ENCODE data around the gene KCTD13. TPM values are rescaled to one million over a fixed set of nuclear protein-coding genes. Genes with fewer than 3 reads are reported as not detected.

KCTD13 gene
- total and polyA plus RNA-seq, 8 donors, result 7.7 to 20.5 (median 9.3) TPM

DNA sequence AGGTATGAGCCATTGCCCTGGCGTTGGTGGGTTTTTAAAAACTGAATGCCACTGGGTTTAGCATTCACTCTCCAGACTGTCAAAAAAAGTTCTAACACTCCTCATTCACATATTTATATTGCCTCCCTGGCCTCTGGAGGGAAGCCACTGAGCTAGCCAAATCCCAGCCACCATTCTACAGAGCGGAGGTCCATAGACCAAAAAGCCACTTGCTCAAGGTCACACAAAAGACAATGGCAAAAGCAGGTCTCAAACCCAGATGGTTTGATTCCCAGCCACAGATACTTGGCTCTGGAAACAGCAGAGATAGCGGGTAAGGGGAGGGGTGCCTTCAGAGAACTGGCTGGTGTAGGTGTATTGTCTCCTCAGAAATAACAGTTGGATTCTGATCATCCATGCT lies 45.0 kb downstream of the KCTD13 start:
- no peak for FAIRE-seq
- WGBS, 2 donors, result 54 to 71% methylated on average over 3 of the region's 3 CpGs
- Histone ChIP-seq H3K4me3 (no peak overlapping the region), H3K36me3 (no peaks in the 10 kb centered on the region), H3K27ac (no peak overlapping the region), H3K9me3 (no peaks in the 10 kb centered on the region), H3K27me3 (no peaks in the 10 kb centered on the region), H3K4me1 (no peaks in the 10 kb centered on the region)
- ATAC-seq, result peak in 2 of 4 donors; percentile 36 to 65
- intact Hi-C loops (cut with DNase I), result no loop called here
- DNase-seq, result no peak
- TF ChIP-seq, protein P1, sequence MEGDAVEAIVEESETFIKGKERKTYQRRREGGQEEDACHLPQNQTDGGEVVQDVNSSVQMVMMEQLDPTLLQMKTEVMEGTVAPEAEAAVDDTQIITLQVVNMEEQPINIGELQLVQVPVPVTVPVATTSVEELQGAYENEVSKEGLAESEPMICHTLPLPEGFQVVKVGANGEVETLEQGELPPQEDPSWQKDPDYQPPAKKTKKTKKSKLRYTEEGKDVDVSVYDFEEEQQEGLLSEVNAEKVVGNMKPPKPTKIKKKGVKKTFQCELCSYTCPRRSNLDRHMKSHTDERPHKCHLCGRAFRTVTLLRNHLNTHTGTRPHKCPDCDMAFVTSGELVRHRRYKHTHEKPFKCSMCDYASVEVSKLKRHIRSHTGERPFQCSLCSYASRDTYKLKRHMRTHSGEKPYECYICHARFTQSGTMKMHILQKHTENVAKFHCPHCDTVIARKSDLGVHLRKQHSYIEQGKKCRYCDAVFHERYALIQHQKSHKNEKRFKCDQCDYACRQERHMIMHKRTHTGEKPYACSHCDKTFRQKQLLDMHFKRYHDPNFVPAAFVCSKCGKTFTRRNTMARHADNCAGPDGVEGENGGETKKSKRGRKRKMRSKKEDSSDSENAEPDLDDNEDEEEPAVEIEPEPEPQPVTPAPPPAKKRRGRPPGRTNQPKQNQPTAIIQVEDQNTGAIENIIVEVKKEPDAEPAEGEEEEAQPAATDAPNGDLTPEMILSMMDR (IDR thresholded peaks at IDR 0.05), result no peak

DNA sequence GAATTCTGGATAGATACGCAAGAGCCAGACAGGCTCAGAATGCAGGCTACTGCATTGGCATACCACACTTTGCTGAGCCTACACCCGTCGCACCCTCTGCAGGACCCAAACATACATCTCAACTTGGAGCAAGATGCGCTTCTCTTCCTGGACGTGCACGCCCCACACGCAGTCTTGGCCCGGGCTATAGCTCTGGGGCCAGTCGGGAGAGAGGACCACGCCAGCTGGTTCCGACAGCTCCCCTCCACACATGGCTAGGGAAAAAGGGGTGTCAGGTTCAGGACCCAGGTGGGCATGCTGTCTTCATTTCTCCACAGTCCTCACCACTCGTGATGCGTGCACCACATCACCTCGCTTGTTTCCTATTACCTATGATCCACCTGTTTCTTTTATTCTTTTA lies 47.9 kb downstream of the KCTD13 start:
- Histone ChIP-seq H3K9me3 (no peaks in the 10 kb centered on the region), H3K4me1 (no peaks in the 10 kb centered on the region), H3K4me3 (no peak overlapping the region), H3K36me3 (no peaks in the 10 kb centered on the region), H3K27ac (no peak overlapping the region), H3K27me3 (no peaks in the 10 kb centered on the region)
- intact Hi-C loops (cut with DNase I), result no loop called here
- no peak for ATAC-seq
- no peak for DNase-seq
- WGBS, 2 donors, result 95% methylated on average over 14 of the region's 14 CpGs
- no peak for FAIRE-seq
- TF ChIP-seq, protein P1 (IDR thresholded peaks at IDR 0.05), result no peak

DNA sequence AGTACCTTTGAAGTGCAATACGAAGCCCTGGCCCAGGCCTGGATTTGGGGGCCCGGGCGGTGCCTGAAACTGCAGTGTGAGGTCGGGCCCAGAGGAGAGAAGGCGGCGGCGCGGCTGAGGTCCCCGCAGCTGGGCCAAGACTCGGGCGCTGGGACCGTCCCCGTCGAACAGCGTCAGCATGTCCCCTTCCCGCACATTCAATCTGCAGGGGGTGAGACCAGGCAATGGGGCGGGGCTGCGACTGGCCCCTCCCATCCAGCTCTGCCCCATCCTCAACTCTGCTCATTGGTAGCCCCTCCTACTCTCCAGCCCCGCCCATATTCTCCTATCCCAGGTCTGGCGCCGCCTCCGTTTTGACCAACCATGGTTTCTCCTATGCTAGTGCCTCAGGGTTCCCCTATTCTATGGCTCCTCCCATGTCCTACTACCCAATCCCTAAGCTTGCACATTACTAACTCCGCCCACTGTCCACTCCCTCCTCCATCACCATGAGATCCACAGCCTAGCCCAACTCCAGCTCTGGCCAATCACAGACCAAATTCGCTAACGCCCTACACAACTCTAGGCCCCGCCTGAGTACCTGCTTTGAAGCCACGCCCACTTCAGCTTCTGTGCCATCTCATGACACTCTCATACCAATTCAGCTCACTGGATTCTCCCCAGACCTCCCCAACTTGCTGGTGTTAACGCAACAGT lies 48.6 kb downstream of the KCTD13 start:
- peak in 1 of 6 donors; percentile 29 for DNase-seq
- ATAC-seq, result peak in 3 of 4 donors; percentile 9 to 50 (median 24)
- H3K27ac ChIP-seq, result no peak overlapping the region
- no peaks in the 10 kb centered on the region for H3K4me1 ChIP-seq
- no peak overlapping the region for H3K4me3 ChIP-seq
- intact Hi-C loops (cut with DNase I), result no loop called here
- no peaks in the 10 kb centered on the region for H3K27me3 ChIP-seq
- TF ChIP-seq, protein P1 (IDR thresholded peaks at IDR 0.05), result no peak
- H3K36me3 ChIP-seq, result no peaks in the 10 kb centered on the region
- WGBS, 2 donors, result 45 to 56% methylated on average over 18 to 28 of the region's 28 CpGs
- FAIRE-seq, result no peak
- no peaks in the 10 kb centered on the region for H3K9me3 ChIP-seq

DNA sequence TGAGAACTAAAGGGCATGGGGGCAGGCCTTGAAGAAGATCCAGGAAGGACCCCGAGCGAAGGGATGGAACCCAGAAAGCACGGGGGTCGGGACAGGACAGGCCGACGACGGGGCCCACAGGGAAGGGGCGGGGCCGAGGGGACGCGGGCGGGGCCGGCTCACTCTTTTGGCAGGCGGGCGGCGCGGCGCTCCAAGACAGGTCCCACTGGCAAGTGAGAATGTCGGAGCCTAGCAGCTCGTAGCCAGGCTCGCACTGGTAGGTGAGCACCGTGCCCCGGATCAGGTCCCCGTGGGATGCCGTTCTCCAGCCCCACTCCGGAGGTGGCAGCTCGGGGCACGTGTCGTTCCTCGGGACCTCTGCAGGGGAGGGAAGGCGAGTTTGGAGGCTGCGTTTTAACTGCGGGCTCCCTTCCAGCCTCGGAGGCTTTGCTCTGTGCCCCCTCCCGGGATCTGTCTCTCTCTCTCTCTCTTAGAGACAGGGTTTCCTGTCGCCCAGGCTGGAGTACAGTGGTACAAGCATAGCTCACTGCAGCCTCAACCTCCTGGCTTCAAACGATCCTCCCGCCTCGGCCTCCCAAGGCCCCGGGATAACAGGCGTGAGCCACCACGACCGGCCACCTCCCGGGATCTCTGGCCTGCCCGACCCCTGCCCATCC lies 49.3 kb downstream of the KCTD13 start:
- DNase-seq (peak in 1 of 6 donors; percentile 25), ATAC-seq (peak in 1 of 4 donors; percentile 25), FAIRE-seq (no peak)
- H3K4me3 ChIP-seq, result no peak overlapping the region
- no peak overlapping the region for H3K27ac ChIP-seq
- no peaks in the 10 kb centered on the region for H3K4me1 ChIP-seq
- H3K36me3 ChIP-seq, result no peaks in the 10 kb centered on the region
- intact Hi-C loops (cut with DNase I), result no loop called here
- WGBS, 2 donors, result 43 to 50% methylated on average over 43 to 45 of the region's 45 CpGs
- H3K9me3 ChIP-seq, result no peaks in the 10 kb centered on the region
- TF ChIP-seq, protein P1 (IDR thresholded peaks at IDR 0.05), result no peak
- no peaks in the 10 kb centered on the region for H3K27me3 ChIP-seq

DNA sequence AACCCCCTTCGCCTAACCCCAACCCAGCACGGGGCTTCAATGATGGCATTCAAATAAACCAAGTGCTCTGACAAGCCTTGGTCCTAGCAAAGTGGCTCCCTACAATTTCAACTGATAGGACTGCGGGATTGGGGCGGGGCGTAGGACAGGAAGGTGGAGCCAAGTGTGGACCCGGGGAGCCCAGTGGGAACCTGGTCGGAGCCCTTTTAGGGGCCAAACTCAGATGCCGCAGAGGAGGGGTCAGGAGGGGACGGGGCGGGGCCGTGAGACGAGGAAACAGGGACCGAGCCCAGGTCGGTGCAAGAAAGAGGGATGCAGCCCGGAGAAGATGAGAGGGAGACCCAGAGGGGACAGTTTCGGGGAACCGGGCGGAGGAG lies 49.8 kb downstream of the KCTD13 start:
- ATAC-seq, result no peak
- no peak overlapping the region for H3K27ac ChIP-seq
- WGBS, 2 donors, result 70 to 72% methylated on average over 18 of the region's 18 CpGs
- DNase-seq, result no peak
- TF ChIP-seq, protein P1 (IDR thresholded peaks at IDR 0.05), result no peak
- intact Hi-C loops (cut with DNase I), result no loop called here
- H3K27me3 ChIP-seq, result no peaks in the 10 kb centered on the region
- no peaks in the 10 kb centered on the region for H3K9me3 ChIP-seq
- no peak for FAIRE-seq
- H3K4me3 ChIP-seq, result no peak overlapping the region
- no peaks in the 10 kb centered on the region for H3K36me3 ChIP-seq
- no peaks in the 10 kb centered on the region for H3K4me1 ChIP-seq
